GM13976 (cell line): Measurements from ENCODE around the gene GDF2.

ENCODE experiments used
- DNase-seq: peaks from one replicate; pipeline ENCODE4 v3.0.0; 2012; ENCODE audit warnings: low spot score
- in situ Hi-C: fragments of 300-500 bp; cut with MboI; formaldehyde crosslinking; loops from one replicate; pipeline ENCODE4 v1.12.0; 2022; ENCODE audit warnings: low sequenced_read_pairs, mixed read lengths, inconsistent platforms; ENCODE audit not compliant: unreplicated experiment
- TF ChIP-seq, protein P1 (sequence below): IDR thresholded peaks from 2 replicates; pipeline ENCODE4 v1.5.1; 2012; ENCODE audit warnings: borderline replicate concordance, mild to moderate bottlenecking; ENCODE audit not compliant: insufficient read depth; ENCODE audit errors: extremely low read depth, missing control alignments, control extremely low read depth

The GDF2 gene

DNA sequence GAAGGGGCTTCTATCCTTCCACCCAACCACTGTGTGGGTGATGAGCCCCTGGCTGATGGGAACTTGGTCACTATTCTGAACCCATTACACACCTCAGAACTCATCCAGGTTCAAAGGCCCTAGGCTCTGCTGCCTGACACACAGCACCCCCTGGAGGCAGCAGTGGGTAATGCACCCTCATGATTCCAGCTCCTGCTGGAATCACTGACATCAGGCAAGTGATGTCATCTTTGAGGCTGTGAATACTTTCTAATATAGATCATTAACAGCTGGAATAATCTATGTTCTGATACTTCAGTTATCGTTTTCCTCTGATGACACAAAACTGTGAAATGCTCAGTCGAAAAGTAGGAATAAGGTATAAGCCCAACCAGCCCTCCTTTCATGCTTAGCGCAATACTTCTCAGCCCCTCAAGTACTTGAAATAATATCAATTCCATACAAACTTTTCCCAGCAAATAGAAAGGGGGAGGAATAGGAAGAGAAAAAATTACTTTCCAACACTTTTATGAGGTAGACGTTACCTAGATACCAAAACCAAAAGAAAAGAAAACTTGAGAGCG lies 18.4 kb downstream of the GDF2 start:
- peak; percentile 83 for DNase-seq
- in situ Hi-C loops: no loop called here

DNA sequence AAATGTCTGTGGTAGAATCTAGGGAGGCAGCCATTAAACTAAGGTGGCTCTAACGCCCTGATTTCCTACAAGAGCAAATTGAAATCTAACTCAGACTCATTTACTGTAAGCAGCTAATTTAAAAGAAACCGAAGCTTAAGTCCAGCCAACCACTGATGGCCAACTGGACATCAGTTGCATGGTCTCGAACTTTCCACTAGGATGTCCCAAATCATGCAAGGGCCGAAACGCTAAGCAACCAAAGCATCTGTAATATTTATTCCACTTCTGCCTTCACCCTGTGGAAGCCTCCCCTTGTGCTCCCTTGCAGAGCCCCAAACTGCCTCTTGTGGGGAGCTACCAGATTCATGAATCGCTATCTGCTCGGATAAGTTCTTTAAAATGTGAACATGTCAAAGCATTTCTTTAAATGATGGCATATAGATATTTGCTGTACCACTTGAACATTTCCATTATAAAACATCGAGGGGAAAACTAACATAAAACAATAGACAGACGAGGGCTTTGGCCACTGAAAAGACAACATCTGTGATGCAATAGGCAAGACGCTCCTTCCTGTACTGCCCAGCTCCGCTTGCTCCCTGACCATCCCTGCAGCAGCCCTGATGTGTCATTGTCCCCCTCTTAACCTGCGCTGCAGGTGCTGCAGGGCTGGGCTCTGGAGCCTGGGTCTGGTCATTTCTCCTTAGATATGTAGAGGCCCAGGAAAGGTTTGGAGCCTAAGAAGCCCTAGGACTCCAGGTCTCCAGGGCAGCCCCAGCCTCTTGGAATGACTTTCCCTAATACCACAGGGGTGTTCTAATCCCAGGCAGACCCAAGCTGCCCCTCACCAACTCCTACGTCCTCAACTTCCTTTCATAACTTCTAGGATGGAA lies 23.0 kb downstream of the GDF2 start:
- TF ChIP-seq, protein P1, sequence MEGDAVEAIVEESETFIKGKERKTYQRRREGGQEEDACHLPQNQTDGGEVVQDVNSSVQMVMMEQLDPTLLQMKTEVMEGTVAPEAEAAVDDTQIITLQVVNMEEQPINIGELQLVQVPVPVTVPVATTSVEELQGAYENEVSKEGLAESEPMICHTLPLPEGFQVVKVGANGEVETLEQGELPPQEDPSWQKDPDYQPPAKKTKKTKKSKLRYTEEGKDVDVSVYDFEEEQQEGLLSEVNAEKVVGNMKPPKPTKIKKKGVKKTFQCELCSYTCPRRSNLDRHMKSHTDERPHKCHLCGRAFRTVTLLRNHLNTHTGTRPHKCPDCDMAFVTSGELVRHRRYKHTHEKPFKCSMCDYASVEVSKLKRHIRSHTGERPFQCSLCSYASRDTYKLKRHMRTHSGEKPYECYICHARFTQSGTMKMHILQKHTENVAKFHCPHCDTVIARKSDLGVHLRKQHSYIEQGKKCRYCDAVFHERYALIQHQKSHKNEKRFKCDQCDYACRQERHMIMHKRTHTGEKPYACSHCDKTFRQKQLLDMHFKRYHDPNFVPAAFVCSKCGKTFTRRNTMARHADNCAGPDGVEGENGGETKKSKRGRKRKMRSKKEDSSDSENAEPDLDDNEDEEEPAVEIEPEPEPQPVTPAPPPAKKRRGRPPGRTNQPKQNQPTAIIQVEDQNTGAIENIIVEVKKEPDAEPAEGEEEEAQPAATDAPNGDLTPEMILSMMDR: no peak
- in situ Hi-C loops: no loop called here
- no peak for DNase-seq

More for the DNA sequence above, 18.4 kb downstream of the GDF2 start:
- TF ChIP-seq, protein P1: peak; percentile 94

DNA sequence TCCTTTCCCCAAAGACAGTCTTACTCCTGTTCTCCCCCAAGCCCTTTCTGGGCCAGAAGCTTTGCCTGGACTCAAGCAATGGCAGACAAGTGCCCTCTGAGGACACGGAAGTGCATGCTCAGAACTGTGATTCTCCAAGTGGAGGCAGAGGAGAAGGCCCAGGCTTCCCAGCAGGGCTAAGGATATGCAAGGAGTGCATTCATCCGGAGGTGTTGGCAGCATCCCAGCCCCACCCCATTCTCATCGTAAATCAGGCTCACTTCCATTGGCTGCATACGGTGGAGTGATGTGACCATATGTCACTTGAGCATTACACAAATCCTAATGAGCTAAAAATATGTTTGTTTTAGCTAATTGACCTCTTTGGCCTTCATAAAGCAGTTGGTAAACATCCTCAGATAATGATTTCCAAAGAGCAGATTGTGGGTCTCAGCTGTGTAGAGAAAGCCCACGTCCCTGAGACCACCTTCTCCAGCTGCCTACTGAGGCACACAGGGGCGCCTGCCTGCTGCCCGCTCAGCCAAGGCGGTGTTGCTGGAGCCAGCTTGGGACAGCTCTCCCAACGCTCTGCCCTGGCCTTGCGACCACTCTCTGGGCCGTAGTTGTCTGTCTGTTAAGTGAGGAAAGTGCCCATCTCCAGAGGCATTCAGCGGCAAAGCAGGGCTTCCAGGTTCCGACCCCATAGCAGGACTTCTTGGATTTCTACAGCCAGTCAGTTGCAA lies 24.5 kb downstream of the GDF2 start:
- TF ChIP-seq, protein P1: no peak
- in situ Hi-C loops: no loop called here
- DNase-seq: no peak

DNA sequence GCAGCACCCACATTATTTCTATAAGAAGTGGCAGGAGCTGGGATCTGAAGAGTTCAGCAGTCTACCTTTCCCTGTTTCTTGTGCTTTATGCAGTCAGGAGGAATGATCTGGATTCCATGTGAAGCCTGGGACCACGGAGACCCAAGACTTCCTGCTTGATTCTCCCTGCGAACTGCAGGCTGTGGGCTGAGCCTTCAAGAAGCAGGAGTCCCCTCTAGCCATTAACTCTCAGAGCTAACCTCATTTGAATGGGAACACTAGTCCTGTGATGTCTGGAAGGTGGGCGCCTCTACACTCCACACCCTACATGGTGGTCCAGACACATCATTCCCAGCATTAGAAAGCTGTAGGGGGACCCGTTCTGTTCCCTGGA lies 25.0 kb downstream of the GDF2 start:
- TF ChIP-seq, protein P1: no peak
- no peak for DNase-seq
- in situ Hi-C loops: no loop called here

DNA sequence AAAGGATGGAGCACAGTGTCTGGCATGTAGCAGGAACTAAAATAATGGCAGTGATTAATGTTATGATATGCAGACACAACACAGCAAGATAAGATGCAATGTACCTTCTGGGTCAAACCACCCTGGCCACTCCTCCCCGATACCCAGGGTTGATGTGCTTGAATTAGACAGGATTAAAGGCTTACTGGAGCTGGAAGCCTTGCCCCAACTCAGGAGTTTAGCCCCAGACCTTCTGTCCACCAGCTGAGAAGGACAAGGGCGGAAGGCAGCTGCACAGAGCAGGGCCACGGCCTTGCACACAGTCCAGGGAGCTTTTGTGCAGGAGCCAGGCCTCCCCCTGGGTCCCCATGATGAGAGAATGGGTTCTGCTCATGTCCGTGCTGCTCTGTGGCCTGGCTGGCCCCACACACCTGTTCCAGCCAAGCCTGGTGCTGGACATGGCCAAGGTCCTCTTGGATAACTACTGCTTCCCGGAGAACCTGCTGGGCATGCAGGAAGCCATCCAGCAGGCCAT lies 25.9 kb downstream of the GDF2 start, which contains the start of gene RBP3:
TSS of gene RBP3 (plus strand) at position 226 of the 514 bp plus-strand sequence. CDS start at position 348, 122 bp downstream.
- in situ Hi-C loops: no loop called here
- no peak for DNase-seq
- TF ChIP-seq, protein P1: no peak

DNA sequence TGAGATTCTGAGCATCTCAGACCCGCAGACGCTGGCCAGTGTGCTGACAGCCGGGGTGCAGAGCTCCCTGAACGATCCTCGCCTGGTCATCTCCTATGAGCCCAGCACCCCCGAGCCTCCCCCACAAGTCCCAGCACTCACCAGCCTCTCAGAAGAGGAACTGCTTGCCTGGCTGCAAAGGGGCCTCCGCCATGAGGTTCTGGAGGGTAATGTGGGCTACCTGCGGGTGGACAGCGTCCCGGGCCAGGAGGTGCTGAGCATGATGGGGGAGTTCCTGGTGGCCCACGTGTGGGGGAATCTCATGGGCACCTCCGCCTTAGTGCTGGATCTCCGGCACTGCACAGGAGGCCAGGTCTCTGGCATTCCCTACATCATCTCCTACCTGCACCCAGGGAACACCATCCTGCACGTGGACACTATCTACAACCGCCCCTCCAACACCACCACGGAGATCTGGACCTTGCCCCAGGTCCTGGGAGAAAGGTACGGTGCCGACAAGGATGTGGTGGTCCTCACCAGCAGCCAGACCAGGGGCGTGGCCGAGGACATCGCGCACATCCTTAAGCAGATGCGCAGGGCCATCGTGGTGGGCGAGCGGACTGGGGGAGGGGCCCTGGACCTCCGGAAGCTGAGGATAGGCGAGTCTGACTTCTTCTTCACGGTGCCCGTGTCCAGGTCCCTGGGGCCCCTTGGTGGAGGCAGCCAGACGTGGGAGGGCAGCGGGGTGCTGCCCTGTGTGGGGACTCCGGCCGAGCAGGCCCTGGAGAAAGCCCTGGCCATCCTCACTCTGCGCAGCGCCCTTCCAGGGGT lies 26.6 kb downstream of the GDF2 start:
- TF ChIP-seq, protein P1: no peak
- in situ Hi-C loops: no loop called here
- no peak for DNase-seq
